Stimulated activated CD8-positive, alpha-beta memory T cell treated with anti-CD3 and anti-CD28 coated beads, Interleukin-2, amount 100 ng/mL, for 1 hour (primary cell): ENCODE measurements around the gene ENO1.

Source experiments
- DNase-seq, 2 donors: peaks; one replicate each; pipeline ENCODE4 v3.0.0-alpha.2; 2020; ENCODE audit warnings: low read depth in 2 of 2

ENO1 gene

GRCh38 chr1:8813016-8813763 is 65.3 kb downstream of the ENO1 start:
- no peak for DNase-seq

GRCh38 chr1:8812081-8812480 is 66.4 kb downstream of the ENO1 start:
- DNase-seq = no peak
